ENCODE data around the gene CERS4. TPM values are rescaled to one million over a fixed set of nuclear protein-coding genes. Genes with fewer than 3 reads are reported as not detected.

CERS4 gene
- total and polyA plus RNA-seq, 2 experiments from 2014 or later: 68.5 to 109 TPM

GRCh38 chr19:8204961-8205360, 4.2 kb upstream of the CERS4 start:
- H3K27me3 ChIP-seq (ENCODE audit: insufficient read depth): no peaks in the 10 kb centered on the region
- no peaks in the 10 kb centered on the region; the same call in 2 of the 3 replicates for H3K9me3 Mint-ChIP-seq
- peak overlapping the region; percentile 64 for H3K4me2 ChIP-seq
- no peak overlapping the region for H3K4me3 Mint-ChIP-seq
- H3K27ac Mint-ChIP-seq: peak overlapping the region; percentile 93
- H4K20me1 ChIP-seq (replicated peaks; ENCODE audit: insufficient read depth): no peaks in the 10 kb centered on the region
- H3K4me1 ChIP-seq (ENCODE audit: insufficient read depth): peaks cover 47% of the 10 kb centered on the region
- no peak overlapping the region for H2AFZ ChIP-seq
- TF ChIP-seq EZH2 (IDR thresholded peaks at IDR 0.05; ENCODE audit: low read depth, unreplicated experiment): no peak
- no peak for TF ChIP-seq ZNF462 (CRISPR knock-in tag; IDR thresholded peaks at IDR 0.05)
- TF ChIP-seq POLR2AphosphoS5 (IDR thresholded peaks at IDR 0.05; ENCODE audit: low read depth): no peak
- no peak for TF ChIP-seq REST (IDR thresholded peaks at IDR 0.05; ENCODE audit: unreplicated experiment)
- TF ChIP-seq ZNF114 (CRISPR knock-in tag; IDR thresholded peaks at IDR 0.05): no peak
- TF ChIP-seq ETS1 (IDR thresholded peaks at IDR 0.05): no peak
- H3K4me3 ChIP-seq: peak overlapping the region; percentile 18; the same call in 1 of the 2 replicates
- peak; percentile 41 for DNase-seq (ENCODE audit: low spot score)
- H3K79me2 ChIP-seq (replicated peaks; ENCODE audit: insufficient read depth): peaks cover 4% of the 10 kb centered on the region
- H3F3A ChIP-seq (replicated peaks; ENCODE audit: low read depth): peaks cover 20% of the 10 kb centered on the region
- H3K27ac ChIP-seq (ENCODE audit: low read depth): peak overlapping the region; percentile 88
- H3K36me3 Mint-ChIP-seq (ENCODE audit: low read depth): no peaks in the 10 kb centered on the region; the same call in 2 of the 3 replicates
- peaks cover 45% of the 10 kb centered on the region for H3K4me1 Mint-ChIP-seq
- no peaks in the 10 kb centered on the region for H3K9me2 ChIP-seq (ENCODE audit: insufficient read depth)
- ATAC-seq: no peak
- peaks cover 30% of the 10 kb centered on the region for H3K27me3 Mint-ChIP-seq (ENCODE audit: insufficient read depth, low read depth, poor library complexity)
- H3K36me3 ChIP-seq (ENCODE audit: insufficient read depth): no peaks in the 10 kb centered on the region
